H1 (cell line): ENCODE data around the gene LYAR. TPM values are rescaled to one million over a fixed set of nuclear protein-coding genes. Genes with fewer than 3 reads are reported as not detected.

Experiments
- BACH1 ChIP-seq: IDR thresholded peaks from 2 replicates; pipeline ENCODE4 v1.6.1; 2012; ENCODE audit warnings: low read length, improper control_type of control experiment
- EZH2 ChIP-seq: fragments of 200-600 bp; sonication (generic); IDR thresholded peaks from 2 replicates; pipeline ENCODE4 v1.7.1; 2012; ENCODE audit warnings: low read depth, mild to moderate bottlenecking, moderate library complexity, low read length, inconsistent platforms; ENCODE audit not compliant: severe bottlenecking
- POLR2A ChIP-seq, 2 experiments: IDR thresholded peaks; 1 replicate in 1 of 2; 2 replicates in 1 of 2; pipeline ENCODE4 v1.6.1; 2011; ENCODE audit warnings: low read depth in 2 of 2, low read length in 2 of 2, mild to moderate bottlenecking in 2 of 2; ENCODE audit errors: control extremely low read depth in 1 of 2
- SAP30 ChIP-seq: fragments of 300-600 bp; sonication (generic); IDR thresholded peaks from 2 replicates; pipeline ENCODE4 v1.7.1; 2012; ENCODE audit warnings: low read length, moderate library complexity, mild to moderate bottlenecking, inconsistent platforms; ENCODE audit not compliant: insufficient read depth, insufficient replicate concordance
- SP4 ChIP-seq: IDR thresholded peaks from 2 replicates; pipeline ENCODE4 v1.6.1; 2012; ENCODE audit warnings: low read length, inconsistent platforms
- ZNF274 ChIP-seq: IDR thresholded peaks from 2 replicates; pipeline ENCODE4 v1.7.0; 2012; ENCODE audit warnings: low read length, borderline replicate concordance; ENCODE audit errors: extremely low read depth
- polyA plus RNA-seq, 7 experiments: library from polyadenylated mRNA; depleted of rRNA in 3 of 7; stranded (reverse) in 5 of 7; unstranded in 2 of 7; fragments of >200 nt in 5 of 7; fragments of 200-250 nt in 2 of 7; gene quantifications; 1 replicate in 5 of 7; 2 replicates in 1 of 7; 4 replicates in 1 of 7; pipeline versions ENCODE4 v1.2.1 to v1.2.3, GENCODE V29; 2011 to 2013; ENCODE audit warnings: missing spikeins in 2 of 7, mixed read lengths in 2 of 7
- total RNA-seq: library from RNA; stranded (reverse); fragmentation: NEBNext Ultra II Directional; extraction: Animal tissue kit (Norgen Biotek cat#: 25700); gene quantifications from 2 replicates; pipeline ENCODE4 v1.2.1, GENCODE V29; 2021

Gene LYAR
- total and polyA plus RNA-seq, 2 of the 8 experiments (the other 6 are each of a cell fraction or from before 2014, with no cell fraction given): 6.5 to 46.9 TPM

- no peak for TF ChIP-seq BACH1
- TF ChIP-seq SAP30: no peak
- TF ChIP-seq EZH2: no peak
- TF ChIP-seq ZNF274: no peak
- no peak for TF ChIP-seq POLR2A (IDR thresholded peaks at IDR 0.05; ENCODE audit: control extremely low read depth in 1 of 2, low read depth in 2 of 2, low read length in 2 of 2)
- no peak for TF ChIP-seq SP4
Measured at GRCh38 chr4:4323705-4324534, 34.0 kb upstream of the LYAR start (continued).
